Measurements from ENCODE around the gene EIF1AD.

The EIF1AD gene

GRCh38 chr11:66006134-66006890 lies 4.4 kb upstream of the EIF1AD start:
- DNase-seq (ENCODE audit: low spot score) (peak; percentile 16), FAIRE-seq (no peak)

GRCh38 chr11:66004186-66004585 lies 2.2 kb upstream of the EIF1AD start:
- no peak for DNase-seq (ENCODE audit: low spot score)
- FAIRE-seq: no peak

- no peak for DNase-seq (ENCODE audit: low spot score)
- no peak for FAIRE-seq
Measured at GRCh38 chr11:66003291-66003690, 1.3 kb upstream of the EIF1AD start.

GRCh38 chr11:66002648-66003225 lies 780 bp upstream of the EIF1AD start:
- FAIRE-seq: no peak

GRCh38 chr11:65997286-65997685 lies 4.7 kb downstream of the EIF1AD start:
- FAIRE-seq (no peak), DNase-seq (ENCODE audit: low spot score) (no peak)

More at GRCh38 chr11:66002648-66003225, 780 bp upstream of the EIF1AD start:
- DNase-seq (ENCODE audit: low spot score): peak; percentile 5

GRCh38 chr11:65992056-65992455 lies 9.9 kb downstream of the EIF1AD start:
- DNase-seq (ENCODE audit: low spot score) (no peak), FAIRE-seq (no peak)

GRCh38 chr11:65988791-65989592 lies 13.0 kb downstream of the EIF1AD start:
- DNase-seq (ENCODE audit: low spot score): peak; percentile 89
- FAIRE-seq: peak; percentile 81

- FAIRE-seq (no peak), DNase-seq (ENCODE audit: low spot score) (no peak)
Measured at GRCh38 chr11:65987336-65987735, 14.6 kb downstream of the EIF1AD start.

GRCh38 chr11:65983589-65983987 lies 18.4 kb downstream of the EIF1AD start:
- no peak for FAIRE-seq
- no peak for DNase-seq (ENCODE audit: low spot score)

- FAIRE-seq (no peak), DNase-seq (ENCODE audit: low spot score) (no peak)
Measured at GRCh38 chr11:65982824-65983588, 19.0 kb downstream of the EIF1AD start.

GRCh38 chr11:65981972-65982823 lies 19.8 kb downstream of the EIF1AD start:
- DNase-seq (ENCODE audit: low spot score): no peak
- no peak for FAIRE-seq

GRCh38 chr11:65981101-65981740 lies 20.7 kb downstream of the EIF1AD start:
- DNase-seq (ENCODE audit: low spot score) (no peak), FAIRE-seq (no peak)

- DNase-seq (ENCODE audit: low spot score) (no peak), FAIRE-seq (no peak)
Measured at GRCh38 chr11:65979261-65979759, 22.6 kb downstream of the EIF1AD start.

- FAIRE-seq: no peak
- no peak for DNase-seq (ENCODE audit: low spot score)
Measured at GRCh38 chr11:65978391-65979238, 23.3 kb downstream of the EIF1AD start.

GRCh38 chr11:65977621-65978390 lies 24.2 kb downstream of the EIF1AD start:
- DNase-seq (ENCODE audit: low spot score): no peak
- FAIRE-seq: no peak

- DNase-seq (ENCODE audit: low spot score): no peak
- FAIRE-seq: no peak
Measured at GRCh38 chr11:65976216-65977176, 25.5 kb downstream of the EIF1AD start.

GRCh38 chr11:65975771-65976170 lies 26.2 kb downstream of the EIF1AD start:
- FAIRE-seq (no peak), DNase-seq (ENCODE audit: low spot score) (no peak)
